Astrocyte (in vitro differentiated cells and primary cell): ENCODE data around the gene FAM168A. TPM values are rescaled to one million over a fixed set of nuclear protein-coding genes. Genes with fewer than 3 reads are reported as not detected.

Experiments used
- DNase-seq: peaks from one replicate; pipeline ENCODE4 v3.0.0-alpha.2; 2010; ENCODE audit warnings: low read depth
- FAIRE-seq: peaks from 2 replicates; lab custom pipeline; 2011; peaks lifted over from hg19 to GRCh38; lab: Jason Lieb, UNC
- H2AFZ ChIP-seq: 2 replicates; pipeline ENCODE4 v1.6.0; 2012; ENCODE audit warnings: low read depth, low read length, inconsistent platforms
- H3K27ac ChIP-seq: 2 replicates; pipeline ENCODE4 v1.5.1; 2011; ENCODE audit warnings: low read depth, low read length, inconsistent platforms
- H3K27me3 ChIP-seq: 2 replicates; pipeline ENCODE4 v1.6.0; 2011; ENCODE audit warnings: low read length, inconsistent platforms; ENCODE audit not compliant: insufficient read depth
- H3K36me3 ChIP-seq: 2 replicates; pipeline ENCODE4 v1.5.1; 2011; ENCODE audit warnings: low read length, inconsistent platforms; ENCODE audit not compliant: insufficient read depth
- H3K4me1 ChIP-seq: 2 replicates; pipeline ENCODE4 v1.5.1; 2011; ENCODE audit warnings: low read length, inconsistent platforms; ENCODE audit not compliant: insufficient read depth
- H3K4me2 ChIP-seq: 2 replicates; pipeline ENCODE4 v1.6.0; 2012; ENCODE audit warnings: low read length, inconsistent platforms
- H3K4me3 ChIP-seq: 2 replicates; pipeline ENCODE4 v1.5.1; 2011; ENCODE audit warnings: low read depth, mild to moderate bottlenecking, low read length, inconsistent platforms; ENCODE audit not compliant: insufficient read depth
- H3K79me2 ChIP-seq: 2 replicates; pipeline ENCODE4 v1.6.0; 2012; ENCODE audit warnings: mild to moderate bottlenecking, low read length, inconsistent platforms; ENCODE audit not compliant: insufficient read depth
- H3K9ac ChIP-seq: 2 replicates; pipeline ENCODE4 v1.6.0; 2012; ENCODE audit warnings: mild to moderate bottlenecking, low read length, inconsistent platforms
- H3K9me3 ChIP-seq: 2 replicates; pipeline ENCODE4 v1.5.1; 2012; ENCODE audit warnings: low read depth, mild to moderate bottlenecking, low read length, inconsistent platforms; ENCODE audit not compliant: insufficient read depth
- H4K20me1 ChIP-seq: 2 replicates; pipeline ENCODE4 v1.6.0; 2012; ENCODE audit warnings: low read length, inconsistent platforms; ENCODE audit not compliant: insufficient read depth
- H3K27ac Mint-ChIP-seq: one replicate; pipeline ENCODE4 v1.8.0; 2021; ENCODE audit warnings: mild to moderate bottlenecking, mixed read lengths; ENCODE audit not compliant: unreplicated experiment
- H3K27me3 Mint-ChIP-seq: one replicate; pipeline ENCODE4 v1.8.0; 2021; ENCODE audit warnings: low read depth, mixed read lengths; ENCODE audit not compliant: unreplicated experiment
- H3K36me3 Mint-ChIP-seq: one replicate; pipeline ENCODE4 v1.8.0; 2021; ENCODE audit warnings: low read depth, mixed read lengths; ENCODE audit not compliant: unreplicated experiment
- H3K4me1 Mint-ChIP-seq: one replicate; pipeline ENCODE4 v1.8.0; 2021; ENCODE audit warnings: low read depth, mixed read lengths; ENCODE audit not compliant: unreplicated experiment
- H3K4me3 Mint-ChIP-seq: one replicate; pipeline ENCODE4 v1.8.0; 2021; ENCODE audit warnings: mild to moderate bottlenecking, moderate library complexity, mixed read lengths; ENCODE audit not compliant: unreplicated experiment
- H3K9me3 Mint-ChIP-seq: one replicate; pipeline ENCODE4 v1.8.0; 2021; ENCODE audit warnings: mild to moderate bottlenecking, mixed read lengths; ENCODE audit not compliant: unreplicated experiment
- EZH2 ChIP-seq: IDR thresholded peaks from 2 replicates; pipeline ENCODE4 v1.6.1; 2012; ENCODE audit warnings: mild to moderate bottlenecking, low read length, inconsistent platforms; ENCODE audit not compliant: insufficient read depth
- total RNA-seq: library from RNA; stranded (reverse); gene quantifications from 2 replicates; pipeline ENCODE4 v1.2.1, GENCODE V29; 2021
- TF ChIP-seq, protein P1 (sequence below): IDR thresholded peaks from 2 replicates; pipeline ENCODE4 v1.5.1; 2011; ENCODE audit warnings: low read depth, mild to moderate bottlenecking, inconsistent platforms, low read length, moderate library complexity; ENCODE audit not compliant: insufficient read depth

FAM168A gene
- total RNA-seq, 1 donor from 2014 or later, result 44.8 TPM

DNA sequence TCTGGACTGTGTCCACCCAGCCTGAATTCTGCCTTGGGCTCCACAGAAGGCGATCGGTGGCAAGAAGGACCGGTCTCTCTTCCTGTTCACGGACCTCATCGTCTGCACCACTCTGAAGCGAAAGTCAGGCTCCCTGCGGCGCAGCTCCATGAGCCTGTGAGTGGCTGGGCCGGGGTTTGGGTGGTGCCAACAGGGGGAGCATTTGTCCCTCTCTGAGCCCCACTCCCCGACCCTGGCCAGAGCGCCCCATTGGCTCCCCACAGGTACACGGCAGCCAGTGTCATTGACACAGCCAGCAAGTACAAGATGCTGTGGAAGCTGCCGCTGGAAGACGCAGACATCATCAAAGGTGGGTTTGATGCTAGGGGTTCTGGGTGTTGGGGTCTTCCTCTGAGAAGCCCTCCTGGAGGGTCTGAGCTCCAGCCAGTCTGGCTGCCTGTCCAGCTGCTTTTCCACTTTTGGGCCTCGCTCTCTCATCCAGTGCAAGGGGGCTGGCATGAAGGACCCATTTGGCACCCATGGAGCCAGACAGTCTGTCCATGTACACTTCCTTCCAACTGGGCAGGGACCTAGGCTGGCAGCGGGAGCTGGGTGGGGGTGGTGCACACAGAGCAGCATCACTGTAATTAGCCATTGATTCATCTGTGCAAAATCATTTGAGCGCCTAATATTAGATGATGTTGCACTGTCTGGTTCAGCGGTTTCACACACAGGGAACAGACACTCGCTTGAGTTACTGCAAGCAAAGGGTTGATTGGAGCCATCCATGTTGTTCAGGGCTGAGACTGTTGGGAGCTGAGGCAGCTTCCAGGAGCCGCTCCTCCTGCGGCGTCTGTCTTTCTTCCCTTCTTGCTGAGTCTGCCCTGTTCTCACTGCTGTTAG, 240.7 kb downstream of the FAM168A start:
- H4K20me1 ChIP-seq, result peaks cover 45% of the 10 kb centered on the region
- H3K27ac ChIP-seq, result no peak overlapping the region
- no peak overlapping the region for H3K4me3 ChIP-seq
- TF ChIP-seq, protein P1, sequence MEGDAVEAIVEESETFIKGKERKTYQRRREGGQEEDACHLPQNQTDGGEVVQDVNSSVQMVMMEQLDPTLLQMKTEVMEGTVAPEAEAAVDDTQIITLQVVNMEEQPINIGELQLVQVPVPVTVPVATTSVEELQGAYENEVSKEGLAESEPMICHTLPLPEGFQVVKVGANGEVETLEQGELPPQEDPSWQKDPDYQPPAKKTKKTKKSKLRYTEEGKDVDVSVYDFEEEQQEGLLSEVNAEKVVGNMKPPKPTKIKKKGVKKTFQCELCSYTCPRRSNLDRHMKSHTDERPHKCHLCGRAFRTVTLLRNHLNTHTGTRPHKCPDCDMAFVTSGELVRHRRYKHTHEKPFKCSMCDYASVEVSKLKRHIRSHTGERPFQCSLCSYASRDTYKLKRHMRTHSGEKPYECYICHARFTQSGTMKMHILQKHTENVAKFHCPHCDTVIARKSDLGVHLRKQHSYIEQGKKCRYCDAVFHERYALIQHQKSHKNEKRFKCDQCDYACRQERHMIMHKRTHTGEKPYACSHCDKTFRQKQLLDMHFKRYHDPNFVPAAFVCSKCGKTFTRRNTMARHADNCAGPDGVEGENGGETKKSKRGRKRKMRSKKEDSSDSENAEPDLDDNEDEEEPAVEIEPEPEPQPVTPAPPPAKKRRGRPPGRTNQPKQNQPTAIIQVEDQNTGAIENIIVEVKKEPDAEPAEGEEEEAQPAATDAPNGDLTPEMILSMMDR, result no peak
- no peak for TF ChIP-seq EZH2
- Mint-ChIP-seq H3K9me3 (no peaks in the 10 kb centered on the region), H3K4me1 (no peaks in the 10 kb centered on the region), H3K27ac (no peak overlapping the region), H3K4me3 (no peak overlapping the region), H3K27me3 (no peaks in the 10 kb centered on the region), H3K36me3 (peaks cover 21% of the 10 kb centered on the region)
- H2AFZ ChIP-seq, result no peak overlapping the region
- no peaks in the 10 kb centered on the region for H3K4me1 ChIP-seq
- FAIRE-seq (no peak), DNase-seq (no peak)
- H3K9ac ChIP-seq, result no peak overlapping the region
- H3K27me3 ChIP-seq, result no peaks in the 10 kb centered on the region
- no peak overlapping the region for H3K4me2 ChIP-seq
- peaks cover 26% of the 10 kb centered on the region for H3K36me3 ChIP-seq
- H3K9me3 ChIP-seq, result no peaks in the 10 kb centered on the region
- H3K79me2 ChIP-seq, result peaks cover 8% of the 10 kb centered on the region

DNA sequence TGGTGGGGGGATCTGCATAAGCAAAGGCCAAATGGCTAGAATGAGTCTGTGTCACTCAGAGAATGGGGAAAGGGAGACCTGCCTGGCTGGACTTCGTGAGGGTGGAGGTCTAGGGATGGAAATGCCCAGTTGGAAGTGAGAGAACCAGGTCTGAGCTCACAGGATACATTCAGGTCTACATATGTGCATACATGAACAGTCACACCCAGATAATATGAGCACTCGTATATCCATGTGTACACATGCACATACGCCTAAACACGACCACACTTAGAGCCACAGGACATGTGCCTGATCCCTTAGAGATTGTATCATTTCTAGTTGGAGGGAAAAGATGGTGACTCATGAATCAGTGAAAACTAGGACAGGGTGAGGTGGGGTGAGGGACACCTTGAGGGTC, 242.8 kb downstream of the FAM168A start:
- Histone ChIP-seq H3K79me2 (peaks cover 9% of the 10 kb centered on the region), H3K4me1 (no peaks in the 10 kb centered on the region), H4K20me1 (peaks cover 48% of the 10 kb centered on the region), H3K27me3 (no peaks in the 10 kb centered on the region), H3K9ac (no peak overlapping the region), H3K27ac (no peak overlapping the region), H3K36me3 (peaks cover 16% of the 10 kb centered on the region), H3K4me3 (no peak overlapping the region), H2AFZ (no peak overlapping the region), H3K4me2 (no peak overlapping the region), H3K9me3 (no peaks in the 10 kb centered on the region)
- Mint-ChIP-seq H3K36me3 (peaks cover 15% of the 10 kb centered on the region), H3K27me3 (no peaks in the 10 kb centered on the region), H3K9me3 (no peaks in the 10 kb centered on the region), H3K27ac (no peak overlapping the region), H3K4me3 (no peak overlapping the region), H3K4me1 (no peaks in the 10 kb centered on the region)
- FAIRE-seq (no peak), DNase-seq (no peak)
- TF ChIP-seq, protein P1, result no peak
- no peak for TF ChIP-seq EZH2

DNA sequence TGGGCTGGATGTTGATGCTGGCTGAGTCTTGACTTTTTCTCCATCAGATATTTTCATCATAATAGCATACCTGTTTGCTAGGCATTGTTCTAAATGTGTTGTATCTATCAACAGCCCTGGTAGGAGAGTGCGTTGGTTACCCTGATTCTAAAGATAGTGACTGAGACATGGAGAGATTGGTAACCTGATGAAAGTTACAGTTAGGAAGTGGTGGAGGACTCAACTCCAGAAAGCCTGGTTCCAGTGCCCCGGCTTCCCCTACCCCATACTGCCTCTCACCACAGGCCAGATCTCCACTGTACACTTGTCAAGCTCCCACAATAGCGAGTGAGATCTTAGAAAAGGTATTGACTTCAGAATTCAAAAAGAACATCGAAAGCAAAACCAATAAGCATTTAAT, 244.5 kb downstream of the FAM168A start:
- no peak overlapping the region for H3K4me3 Mint-ChIP-seq
- FAIRE-seq (no peak), DNase-seq (no peak)
- TF ChIP-seq, protein P1, result no peak
- no peak for TF ChIP-seq EZH2
- H3K9me3 ChIP-seq, result no peaks in the 10 kb centered on the region
- peaks cover 15% of the 10 kb centered on the region for H3K36me3 Mint-ChIP-seq
- H2AFZ ChIP-seq, result no peak overlapping the region
- no peaks in the 10 kb centered on the region for H3K27me3 ChIP-seq
- H3K9me3 Mint-ChIP-seq, result no peaks in the 10 kb centered on the region
- H4K20me1 ChIP-seq, result peaks cover 61% of the 10 kb centered on the region
- H3K27me3 Mint-ChIP-seq, result no peaks in the 10 kb centered on the region
- peaks cover 13% of the 10 kb centered on the region for H3K36me3 ChIP-seq
- peaks cover 10% of the 10 kb centered on the region for H3K79me2 ChIP-seq
- H3K4me1 Mint-ChIP-seq, result no peaks in the 10 kb centered on the region
- no peak overlapping the region for H3K9ac ChIP-seq
- H3K4me1 ChIP-seq, result no peaks in the 10 kb centered on the region
- H3K27ac ChIP-seq, result no peak overlapping the region
- no peak overlapping the region for H3K4me2 ChIP-seq
- H3K4me3 ChIP-seq, result no peak overlapping the region
- no peak overlapping the region for H3K27ac Mint-ChIP-seq
